Measurements from ENCODE around the gene KNOP1. TPM values are rescaled to one million over a fixed set of nuclear protein-coding genes. Genes with fewer than 3 reads are reported as not detected.

The KNOP1 gene
- total RNA-seq, 1 experiment from 2014 or later = 99.0 TPM

DNA sequence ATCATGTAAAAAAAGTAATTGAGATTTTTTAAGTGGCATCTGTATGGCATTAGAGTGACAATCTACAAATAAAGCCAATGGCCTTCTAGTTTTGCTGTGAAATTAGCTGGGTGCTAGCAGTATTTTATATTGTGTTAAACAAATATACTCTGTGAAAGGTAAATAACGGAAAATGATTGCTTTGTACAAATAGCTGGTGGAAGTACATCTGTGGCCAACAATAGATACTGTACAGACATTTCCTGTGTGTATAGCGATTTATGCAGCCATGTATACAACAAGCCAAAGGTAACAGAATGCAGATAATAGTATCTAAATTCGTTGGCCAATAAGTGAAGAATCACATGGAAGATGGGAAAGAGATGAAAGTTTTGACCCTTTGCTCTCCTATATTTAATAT lies 26.6 kb upstream of the KNOP1 start:
- CTCF ChIA-PET = interaction anchor here (1.6 kb wide), 1 partner anchor 21 kb away, joined by 4 read pairs; no protein-coding TSS in a partner anchor
- DNase-seq = no peak
- intact Hi-C loops (cut with micrococcal nuclease; ENCODE audit: unreplicated experiment) = no loop called here
- H3K9me3 Mint-ChIP-seq (ENCODE audit: low read depth, unreplicated experiment) = no peaks in the 10 kb centered on the region
- no peak overlapping the region for H3K4me3 Mint-ChIP-seq (ENCODE audit: low read depth, unreplicated experiment)
- no TSS peak for BruUV-seq (replicated peaks)
- H3K27me3 Mint-ChIP-seq (ENCODE audit: unreplicated experiment) = no peaks in the 10 kb centered on the region
- peaks cover 30% of the 10 kb centered on the region for H3K36me3 Mint-ChIP-seq (ENCODE audit: insufficient read depth, unreplicated experiment)
- H3K4me1 Mint-ChIP-seq (ENCODE audit: low read depth, unreplicated experiment) = peaks cover 74% of the 10 kb centered on the region
- peak overlapping the region; percentile 48 for H3K27ac Mint-ChIP-seq (ENCODE audit: unreplicated experiment)
- TF ChIP-seq, protein P1, sequence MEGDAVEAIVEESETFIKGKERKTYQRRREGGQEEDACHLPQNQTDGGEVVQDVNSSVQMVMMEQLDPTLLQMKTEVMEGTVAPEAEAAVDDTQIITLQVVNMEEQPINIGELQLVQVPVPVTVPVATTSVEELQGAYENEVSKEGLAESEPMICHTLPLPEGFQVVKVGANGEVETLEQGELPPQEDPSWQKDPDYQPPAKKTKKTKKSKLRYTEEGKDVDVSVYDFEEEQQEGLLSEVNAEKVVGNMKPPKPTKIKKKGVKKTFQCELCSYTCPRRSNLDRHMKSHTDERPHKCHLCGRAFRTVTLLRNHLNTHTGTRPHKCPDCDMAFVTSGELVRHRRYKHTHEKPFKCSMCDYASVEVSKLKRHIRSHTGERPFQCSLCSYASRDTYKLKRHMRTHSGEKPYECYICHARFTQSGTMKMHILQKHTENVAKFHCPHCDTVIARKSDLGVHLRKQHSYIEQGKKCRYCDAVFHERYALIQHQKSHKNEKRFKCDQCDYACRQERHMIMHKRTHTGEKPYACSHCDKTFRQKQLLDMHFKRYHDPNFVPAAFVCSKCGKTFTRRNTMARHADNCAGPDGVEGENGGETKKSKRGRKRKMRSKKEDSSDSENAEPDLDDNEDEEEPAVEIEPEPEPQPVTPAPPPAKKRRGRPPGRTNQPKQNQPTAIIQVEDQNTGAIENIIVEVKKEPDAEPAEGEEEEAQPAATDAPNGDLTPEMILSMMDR (IDR thresholded peaks at IDR 0.05; ENCODE audit: unreplicated experiment) = no peak

DNA sequence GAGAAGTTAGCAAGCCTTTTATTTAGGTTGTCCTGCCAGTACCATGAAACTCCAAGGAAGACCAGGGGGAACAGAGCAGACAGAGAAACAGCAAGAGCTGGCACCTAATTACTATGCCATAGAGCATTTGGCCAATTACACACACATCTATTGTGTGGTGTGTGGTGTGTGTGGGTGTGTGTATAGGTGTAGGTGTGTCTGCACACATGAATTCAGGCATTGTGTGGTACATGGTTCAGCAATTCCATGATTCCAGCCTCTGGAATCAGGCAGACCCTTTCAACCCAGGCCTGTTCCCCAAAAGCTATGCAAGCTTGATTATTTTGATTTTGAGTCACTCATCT lies 25.8 kb upstream of the KNOP1 start:
- Mint-ChIP-seq H3K9me3 (ENCODE audit: low read depth, unreplicated experiment) (no peaks in the 10 kb centered on the region), H3K4me1 (ENCODE audit: low read depth, unreplicated experiment) (peaks cover 65% of the 10 kb centered on the region), H3K4me3 (ENCODE audit: low read depth, unreplicated experiment) (peak overlapping the region; percentile 38), H3K27me3 (ENCODE audit: unreplicated experiment) (no peaks in the 10 kb centered on the region), H3K36me3 (ENCODE audit: insufficient read depth, unreplicated experiment) (peaks cover 31% of the 10 kb centered on the region), H3K27ac (ENCODE audit: unreplicated experiment) (peak overlapping the region; percentile 82)
- BruUV-seq (replicated peaks) = no TSS peak
- CTCF ChIA-PET = interaction anchor here (0.6 to 1.7 kb wide), 9 partner anchors 11 to 160 kb away, joined by 3 to 4 read pairs (median 4); partner anchors contain the start of gene GPRC5B
- intact Hi-C loops (cut with micrococcal nuclease; ENCODE audit: unreplicated experiment) = loop anchor here (1.0 kb wide), 1 partner anchor 11 kb away; no protein-coding TSS in a partner anchor
- no peak for DNase-seq
- TF ChIP-seq, protein P1 (IDR thresholded peaks at IDR 0.05; ENCODE audit: unreplicated experiment) = no peak

DNA sequence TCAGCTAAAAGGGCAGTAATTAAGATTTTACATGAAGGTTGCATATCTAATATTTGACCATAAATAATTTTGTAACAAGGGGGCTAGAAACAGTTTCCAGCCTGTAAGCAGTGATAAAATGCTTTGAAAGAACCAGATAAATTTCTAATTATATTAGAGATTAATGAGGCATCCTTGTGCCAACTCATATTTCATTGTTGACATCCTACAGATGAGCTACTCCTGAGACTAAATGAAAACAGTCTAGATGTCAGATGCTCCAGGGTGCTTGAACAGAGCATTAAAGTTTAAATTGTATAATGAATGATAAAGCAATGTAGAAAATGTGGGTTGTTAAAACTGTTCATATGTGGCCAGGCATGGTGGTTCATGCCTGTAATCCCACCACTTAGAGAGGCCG lies 23.3 kb upstream of the KNOP1 start:
- Mint-ChIP-seq H3K27ac (ENCODE audit: unreplicated experiment) (no peak overlapping the region), H3K4me1 (ENCODE audit: low read depth, unreplicated experiment) (peaks cover 43% of the 10 kb centered on the region), H3K36me3 (ENCODE audit: insufficient read depth, unreplicated experiment) (peaks cover 33% of the 10 kb centered on the region), H3K27me3 (ENCODE audit: unreplicated experiment) (no peaks in the 10 kb centered on the region), H3K9me3 (ENCODE audit: low read depth, unreplicated experiment) (no peaks in the 10 kb centered on the region), H3K4me3 (ENCODE audit: low read depth, unreplicated experiment) (no peak overlapping the region)
- intact Hi-C loops (cut with micrococcal nuclease; ENCODE audit: unreplicated experiment) = no loop called here
- no TSS peak for BruUV-seq (replicated peaks)
- TF ChIP-seq, protein P1 (IDR thresholded peaks at IDR 0.05; ENCODE audit: unreplicated experiment) = no peak
- no peak for DNase-seq
- CTCF ChIA-PET = no interaction called here

DNA sequence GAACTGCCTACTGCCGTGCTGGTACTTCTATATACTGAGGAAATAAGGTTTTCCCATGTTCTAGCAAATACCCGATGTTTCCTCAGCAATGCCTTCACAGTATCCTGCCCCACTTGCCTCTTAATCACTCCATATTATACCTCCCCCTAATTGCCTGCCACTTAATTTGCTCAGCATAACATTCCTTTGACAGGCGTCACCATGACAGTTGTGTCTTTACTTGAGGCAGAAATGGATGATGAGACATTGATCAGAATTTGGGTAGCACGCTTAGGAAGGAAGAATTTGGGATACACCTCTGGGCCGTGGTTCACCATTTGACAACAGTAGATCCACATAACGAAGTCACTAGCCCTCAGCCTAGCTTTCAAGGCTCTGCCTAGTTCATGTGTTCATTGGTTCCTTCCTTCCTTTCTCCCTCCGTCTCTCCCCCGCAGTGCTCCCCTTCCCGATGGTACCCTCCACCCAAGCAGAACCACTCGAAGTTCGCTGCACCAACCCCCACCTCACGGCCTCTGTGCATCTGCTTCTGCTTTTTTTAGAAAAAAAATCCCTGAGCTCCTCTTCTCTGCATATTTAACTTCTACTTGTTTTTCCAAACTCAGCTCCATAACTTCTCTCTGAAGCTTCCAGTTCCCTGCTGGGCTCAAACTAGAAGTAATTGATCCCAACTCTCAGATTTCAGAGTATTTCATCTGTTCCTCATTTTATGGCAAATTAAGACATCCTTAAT lies 19.4 kb upstream of the KNOP1 start:
- peaks cover 34% of the 10 kb centered on the region for H3K36me3 Mint-ChIP-seq (ENCODE audit: insufficient read depth, unreplicated experiment)
- no peaks in the 10 kb centered on the region for H3K27me3 Mint-ChIP-seq (ENCODE audit: unreplicated experiment)
- peaks cover 6% of the 10 kb centered on the region for H3K4me1 Mint-ChIP-seq (ENCODE audit: low read depth, unreplicated experiment)
- no peaks in the 10 kb centered on the region for H3K9me3 Mint-ChIP-seq (ENCODE audit: low read depth, unreplicated experiment)
- CTCF ChIA-PET = no interaction called here
- DNase-seq = no peak
- intact Hi-C loops (cut with micrococcal nuclease; ENCODE audit: unreplicated experiment) = no loop called here
- H3K27ac Mint-ChIP-seq (ENCODE audit: unreplicated experiment) = no peak overlapping the region
- H3K4me3 Mint-ChIP-seq (ENCODE audit: low read depth, unreplicated experiment) = no peak overlapping the region
- TF ChIP-seq, protein P1 (IDR thresholded peaks at IDR 0.05; ENCODE audit: unreplicated experiment) = no peak
- BruUV-seq (replicated peaks) = no TSS peak

All from Calu3 (cell line).